HG02588 (cell line): ENCODE data around the gene COMMD3.
"Not testable (repeated sequence)": the region's sequence is repeated elsewhere in the genome, so short reads cannot be mapped to it uniquely, and the experiment has no call there.

ENCODE experiments used
- ATAC-seq: cut with Tn5 transposase; IDR thresholded peaks from one replicate; pipeline ENCODE4 v1.9.1; 2021; ENCODE audit warnings: mild to moderate bottlenecking, moderate library complexity; ENCODE audit not compliant: unreplicated experiment

Gene COMMD3

GRCh38 chr10:22316286-22317075, at the start of gene COMMD3:
Gene COMMD3 (plus strand): TSS chr10:22316388. CDS start chr10:22316418, 30 bp downstream.
- peak; percentile 60 for ATAC-seq

GRCh38 chr10:22268503-22268902, 47.7 kb upstream of the COMMD3 start:
- ATAC-seq, result no peak

GRCh38 chr10:22271786-22272185, 44.4 kb upstream of the COMMD3 start:
- no peak for ATAC-seq

GRCh38 chr10:22278441-22278782, 37.8 kb upstream of the COMMD3 start:
- ATAC-seq, result no peak

- no peak for ATAC-seq
Measured at GRCh38 chr10:22280078-22280477, 36.1 kb upstream of the COMMD3 start.

- ATAC-seq, result no peak
Measured at GRCh38 chr10:22285130-22285529, 31.1 kb upstream of the COMMD3 start.

- ATAC-seq, result no peak
Measured at GRCh38 chr10:22293747-22294404, 22.3 kb upstream of the COMMD3 start.

- ATAC-seq, result no peak
Measured at GRCh38 chr10:22294694-22295093, 21.5 kb upstream of the COMMD3 start.

GRCh38 chr10:22301193-22301592, 15.0 kb upstream of the COMMD3 start:
- no peak for ATAC-seq

- no peak for ATAC-seq
Measured at GRCh38 chr10:22303461-22303860, 12.7 kb upstream of the COMMD3 start.

- ATAC-seq, result no peak
Measured at GRCh38 chr10:22305721-22306120, 10.5 kb upstream of the COMMD3 start.

GRCh38 chr10:22308390-22308789, 7.8 kb upstream of the COMMD3 start:
- ATAC-seq, result peak; percentile 94

- ATAC-seq, result no peak
Measured at GRCh38 chr10:22309180-22310000, 6.8 kb upstream of the COMMD3 start.

GRCh38 chr10:22310012-22310411, 6.2 kb upstream of the COMMD3 start:
- not testable (repeated sequence) for ATAC-seq

GRCh38 chr10:22310928-22311327, 5.3 kb upstream of the COMMD3 start:
- no peak for ATAC-seq

- no peak for ATAC-seq
Measured at GRCh38 chr10:22314852-22315251, 1.3 kb upstream of the COMMD3 start.

GRCh38 chr10:22315455-22316285, 518 bp upstream of the COMMD3 start:
- peak; percentile 21 for ATAC-seq

- ATAC-seq, result peak; percentile 12
Measured at GRCh38 chr10:22317076-22317370, 835 bp downstream of the COMMD3 start.

GRCh38 chr10:22317771-22318565, 1.8 kb downstream of the COMMD3 start:
- no peak for ATAC-seq

- ATAC-seq, result no peak
Measured at GRCh38 chr10:22318772-22319171, 2.6 kb downstream of the COMMD3 start.
